Superior temporal gyrus (tissue), 1 donor: ENCODE measurements around the gene ADAP1.

Experiments
- DNase-seq: peaks from one replicate; pipeline ENCODE4 v3.0.0-alpha.2; 2016; ENCODE audit errors: extremely low spot score

Gene ADAP1

DNA sequence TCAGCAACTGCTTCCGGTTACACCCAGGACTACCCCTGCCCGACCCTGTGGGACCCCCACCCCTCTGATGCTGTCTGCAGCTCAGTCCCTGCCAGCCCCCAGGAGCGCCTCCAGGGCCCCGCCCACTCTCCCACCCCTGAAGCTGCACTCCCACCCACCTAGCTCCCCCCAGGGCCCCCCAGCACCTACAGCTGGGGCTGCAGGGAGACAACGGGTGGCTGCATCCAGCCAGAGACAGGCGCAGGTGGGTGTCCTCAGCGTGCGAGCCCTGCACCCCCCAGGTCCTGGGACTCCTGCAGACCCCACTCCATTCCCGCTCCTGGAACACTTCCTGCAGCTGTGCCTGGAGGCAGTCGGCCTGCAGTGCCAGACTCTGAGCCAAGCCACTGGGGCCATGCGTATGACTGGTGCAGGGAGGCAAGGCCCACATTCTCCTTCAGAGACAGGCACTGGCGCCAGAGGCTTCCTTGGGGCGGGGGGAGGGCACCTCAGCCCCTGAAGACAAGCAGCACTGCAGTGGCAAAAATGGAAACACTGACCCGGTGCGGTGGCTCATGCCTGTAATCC is 34.6 kb upstream of the ADAP1 start:
- DNase-seq, result no peak

DNA sequence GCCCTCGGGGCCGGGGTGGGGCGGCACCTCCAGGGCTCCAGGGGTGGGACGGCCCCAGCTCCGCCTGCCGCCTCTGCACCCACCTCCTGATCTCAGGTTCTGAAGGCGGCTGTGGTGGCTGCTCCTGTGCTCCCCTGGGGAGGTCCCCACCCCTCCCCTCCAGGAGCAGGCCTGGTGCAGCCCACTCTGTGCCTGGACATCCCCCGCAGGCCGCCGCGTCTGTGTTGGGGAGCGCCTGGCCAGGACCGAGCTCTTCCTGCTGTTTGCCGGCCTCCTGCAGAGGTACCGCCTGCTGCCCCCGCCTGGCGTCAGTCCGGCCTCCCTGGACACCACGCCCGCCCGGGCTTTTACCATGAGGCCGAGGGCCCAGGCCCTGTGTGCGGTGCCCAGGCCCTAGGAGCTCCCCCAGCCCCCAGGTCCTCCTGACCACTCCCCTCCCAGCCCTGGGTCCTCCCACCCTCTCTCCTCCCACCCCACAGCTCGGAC is 34.0 kb upstream of the ADAP1 start:
- no peak for DNase-seq

- no peak for DNase-seq
Observed at GRCh38 chr7:987909-988308, 33.4 kb upstream of the ADAP1 start.

DNA sequence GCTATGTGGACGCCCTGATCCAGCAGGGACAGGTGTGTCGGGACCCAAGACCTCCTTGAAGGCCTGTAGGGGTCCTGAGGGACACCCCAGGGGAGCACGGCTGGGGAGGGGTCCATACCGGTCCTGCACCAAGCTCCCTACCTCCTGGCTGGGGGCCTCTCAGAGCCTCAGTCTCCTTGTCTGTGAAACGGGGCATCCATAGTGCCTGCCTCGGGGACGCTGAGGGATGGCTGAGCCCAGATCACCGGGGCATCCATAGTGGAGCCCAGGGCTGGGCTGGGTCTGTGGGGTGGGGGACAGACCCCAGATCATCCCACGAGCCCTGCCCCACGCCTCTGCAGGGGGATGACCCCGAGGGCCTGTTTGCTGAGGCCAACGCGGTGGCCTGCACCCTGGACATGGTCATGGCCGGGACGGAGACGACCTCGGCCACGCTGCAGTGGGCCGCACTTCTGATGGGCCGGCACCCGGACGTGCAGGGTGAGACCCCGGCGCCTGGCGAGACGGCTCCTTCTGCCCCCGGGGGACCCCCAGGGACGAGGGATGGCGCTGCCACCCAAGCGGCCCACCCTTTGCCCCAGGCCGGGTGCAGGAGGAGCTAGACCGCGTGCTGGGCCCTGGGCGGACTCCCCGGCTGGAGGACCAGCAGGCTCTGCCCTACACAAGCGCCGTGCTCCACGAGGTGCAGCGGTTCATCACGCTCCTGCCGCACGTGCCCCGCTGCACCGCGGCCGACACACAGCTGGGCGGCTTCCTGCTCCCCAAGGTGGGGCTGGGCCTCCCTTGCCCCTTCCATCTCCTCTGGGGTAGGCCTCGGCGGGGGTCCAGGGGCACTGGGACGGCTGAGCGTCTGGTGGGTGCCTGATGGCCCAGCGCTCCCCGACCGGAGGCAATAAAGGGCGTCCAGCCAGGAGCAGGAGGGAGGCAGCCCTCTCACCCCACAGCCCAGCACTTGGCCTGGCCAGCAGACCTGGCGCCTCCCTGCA is 32.6 kb upstream of the ADAP1 start:
- DNase-seq, result no peak

DNA sequence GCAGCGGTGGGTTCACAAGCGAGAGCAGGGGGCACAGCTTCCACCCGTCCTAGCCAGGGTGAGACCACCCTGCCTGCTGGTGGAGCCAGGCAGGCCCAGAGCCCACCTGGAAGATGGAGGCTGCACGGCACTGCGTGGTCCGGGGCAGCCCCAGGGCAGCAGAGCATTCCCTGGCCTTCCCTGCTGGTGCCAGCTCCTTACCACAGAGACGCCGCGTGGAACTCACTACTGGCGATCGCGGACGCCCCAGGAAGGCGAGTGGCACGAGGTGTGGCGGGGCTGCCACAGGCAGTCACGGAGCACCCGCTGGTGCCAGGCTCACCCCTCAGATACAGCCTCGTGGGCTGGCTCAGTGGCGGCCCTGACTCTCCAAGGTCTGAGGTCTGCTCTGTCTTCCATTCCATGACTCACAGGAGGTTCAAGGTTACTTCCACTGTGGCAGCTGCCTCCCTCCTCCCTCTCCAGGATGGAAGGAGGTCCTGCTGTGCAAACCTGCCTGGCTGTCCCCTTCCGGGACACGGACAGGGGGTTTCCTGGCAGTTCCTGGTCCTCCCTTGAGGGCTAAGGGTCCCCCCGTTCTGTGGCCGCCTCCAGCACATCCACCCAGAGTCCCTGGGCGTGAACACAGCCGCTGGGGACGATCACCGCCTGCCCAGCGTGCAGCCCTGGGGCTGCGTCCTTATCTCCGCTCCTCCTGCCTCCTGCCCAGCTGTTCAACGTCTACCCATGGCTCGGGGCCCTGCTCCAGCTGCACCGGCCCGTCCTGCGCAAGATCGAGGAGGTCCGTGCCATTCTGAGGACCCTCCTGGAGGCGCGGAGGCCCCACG is 31.6 kb upstream of the ADAP1 start:
- DNase-seq, result no peak

DNA sequence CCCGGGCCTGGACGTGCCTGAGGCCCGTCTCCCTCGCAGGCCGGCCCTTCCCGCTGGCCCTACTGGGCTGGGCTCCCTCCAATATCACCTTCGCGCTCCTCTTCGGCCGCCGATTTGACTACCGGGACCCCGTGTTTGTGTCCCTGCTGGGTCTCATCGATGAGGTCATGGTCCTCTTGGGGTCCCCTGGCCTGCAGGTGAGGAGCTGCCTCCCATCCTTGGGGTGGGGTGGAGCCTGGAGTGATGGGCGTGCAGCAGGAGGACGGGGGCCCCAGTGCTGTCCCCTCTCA is 30.6 kb upstream of the ADAP1 start:
- DNase-seq, result no peak

DNA sequence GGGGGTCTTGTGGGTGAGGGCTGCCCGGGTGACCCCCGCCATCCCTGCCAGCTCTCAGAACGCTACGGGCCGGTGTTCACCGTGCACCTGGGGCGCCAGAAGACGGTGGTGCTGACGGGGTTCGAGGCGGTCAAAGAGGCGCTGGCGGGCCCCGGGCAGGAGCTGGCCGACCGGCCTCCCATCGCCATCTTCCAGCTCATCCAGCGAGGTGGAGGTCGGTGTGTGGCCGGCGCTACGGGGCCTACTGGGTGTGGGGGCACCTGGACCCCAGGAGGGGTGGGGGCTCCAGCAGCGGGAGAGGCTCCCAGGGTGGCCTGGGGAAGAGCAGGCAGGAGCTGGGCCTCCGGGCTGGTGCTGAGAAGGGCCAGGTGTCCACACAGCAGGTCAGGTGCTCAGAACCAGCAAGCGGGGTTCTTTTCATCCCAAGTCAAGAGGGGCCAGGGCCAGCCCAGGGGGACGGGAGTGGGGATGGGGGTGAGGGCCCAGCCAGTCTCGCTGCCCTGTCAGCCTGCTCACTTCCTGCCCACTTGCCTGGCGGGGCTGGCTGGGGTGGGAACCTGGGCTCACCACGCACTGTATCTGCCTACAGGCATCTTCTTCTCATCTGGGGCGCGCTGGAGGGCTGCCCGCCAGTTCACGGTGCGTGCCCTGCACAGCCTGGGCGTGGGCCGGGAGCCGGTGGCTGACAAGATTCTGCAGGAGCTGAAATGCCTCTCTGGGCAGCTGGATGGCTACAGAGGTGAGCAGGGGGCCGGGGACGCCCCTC is 30.1 kb upstream of the ADAP1 start:
- no peak for DNase-seq

DNA sequence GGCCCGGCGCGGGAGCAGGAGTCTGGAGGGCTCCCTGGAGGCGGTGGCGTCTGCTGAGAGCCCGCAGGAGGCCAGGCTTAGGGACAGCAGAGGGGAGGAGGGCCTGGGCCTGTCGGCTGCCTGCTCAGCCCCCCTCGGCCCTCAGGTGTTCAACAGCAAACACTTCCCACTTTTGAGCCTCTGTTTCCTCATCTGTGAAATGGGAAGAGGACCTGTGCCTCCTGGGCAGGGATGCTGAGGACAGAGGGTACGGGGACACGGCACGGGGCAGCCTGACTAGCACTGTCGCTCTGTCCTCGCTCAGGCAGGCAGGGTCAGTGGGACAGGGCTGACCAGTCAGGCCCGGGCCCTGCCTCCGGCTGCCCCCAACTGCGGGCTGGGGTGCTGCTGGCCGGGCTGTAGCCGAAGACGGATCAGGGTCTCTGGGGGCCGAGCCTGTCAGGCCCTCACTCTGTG is 29.2 kb upstream of the ADAP1 start:
- no peak for DNase-seq

DNA sequence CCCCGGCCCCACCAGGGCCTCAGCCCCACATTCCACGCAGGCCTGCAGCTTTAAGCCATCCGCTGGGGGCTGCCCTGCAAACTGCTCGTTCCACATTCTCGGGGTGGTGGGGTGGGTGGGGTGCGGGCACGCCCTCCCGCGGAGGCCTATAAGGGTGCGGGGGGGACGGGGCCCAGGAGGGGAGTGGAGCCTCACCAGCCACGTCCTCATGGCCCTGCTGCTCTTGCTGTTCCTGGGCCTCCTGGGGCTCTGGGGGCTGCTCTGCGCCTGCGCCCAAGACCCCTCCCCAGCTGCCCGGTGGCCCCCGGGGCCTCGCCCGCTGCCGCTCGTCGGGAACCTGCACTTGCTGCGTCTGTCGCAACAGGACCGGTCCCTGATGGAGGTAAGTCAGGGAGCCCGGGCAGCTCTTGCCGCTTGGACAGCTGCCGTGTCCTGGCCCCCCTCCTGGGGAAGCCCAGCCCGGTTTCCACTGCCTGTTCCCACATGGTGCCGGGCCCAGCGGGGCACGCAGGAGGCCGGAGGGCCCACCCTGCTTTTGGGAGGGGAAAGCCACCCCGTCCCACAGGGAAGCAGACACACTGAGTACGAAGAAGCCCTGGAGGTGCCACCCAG is 28.6 kb upstream of the ADAP1 start, which contains the start of gene CYP2W1:
Gene CYP2W1, plus strand, starts transcription at position 178 of the 612 bp plus-strand sequence. Its CDS starts 31 bp downstream, at position 209.
- no peak for DNase-seq

GRCh38 chr7:982511-983003 is 28.1 kb upstream of the ADAP1 start:
- DNase-seq, result no peak

GRCh38 chr7:981793-982510 is 27.5 kb upstream of the ADAP1 start:
- DNase-seq, result no peak

GRCh38 chr7:979886-980571 is 25.5 kb upstream of the ADAP1 start:
- no peak for DNase-seq

DNA sequence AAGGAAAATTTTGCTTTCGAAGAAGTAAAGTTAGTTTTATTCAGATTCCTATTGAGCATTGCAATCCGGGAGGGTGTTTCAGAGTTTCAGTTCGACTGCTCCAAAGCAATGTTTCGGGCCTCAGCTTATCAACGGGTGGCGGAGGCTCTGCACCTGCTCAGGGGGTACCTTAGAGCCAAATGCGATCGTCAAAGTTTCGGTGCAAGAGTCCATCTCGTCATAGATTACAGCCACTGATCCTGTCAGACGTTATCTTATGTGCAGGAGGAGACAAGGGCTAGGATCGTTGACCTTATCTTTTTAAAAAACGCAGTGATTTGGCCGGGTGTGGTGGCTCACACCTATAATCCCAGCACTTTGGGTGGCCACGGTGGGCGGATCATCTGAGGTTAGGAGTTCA is 24.7 kb upstream of the ADAP1 start:
- no peak for DNase-seq

- no peak for DNase-seq
Observed at GRCh38 chr7:978416-979091, 24.1 kb upstream of the ADAP1 start.

DNA sequence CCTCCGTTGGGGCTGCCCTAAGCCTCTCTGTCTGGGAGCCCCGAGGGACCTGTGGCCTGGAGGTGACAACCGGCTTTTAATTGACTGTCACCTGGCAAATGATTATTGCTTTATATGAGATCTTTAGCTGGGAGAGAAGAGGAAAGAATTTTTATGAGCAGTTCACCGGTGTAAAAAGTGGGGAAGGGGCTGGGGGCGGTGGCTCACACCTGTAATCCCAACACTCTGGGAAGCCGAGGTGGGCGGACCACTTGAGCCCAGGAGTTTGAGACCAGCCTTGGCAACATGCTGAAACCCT is 23.5 kb upstream of the ADAP1 start:
- DNase-seq, result no peak

DNA sequence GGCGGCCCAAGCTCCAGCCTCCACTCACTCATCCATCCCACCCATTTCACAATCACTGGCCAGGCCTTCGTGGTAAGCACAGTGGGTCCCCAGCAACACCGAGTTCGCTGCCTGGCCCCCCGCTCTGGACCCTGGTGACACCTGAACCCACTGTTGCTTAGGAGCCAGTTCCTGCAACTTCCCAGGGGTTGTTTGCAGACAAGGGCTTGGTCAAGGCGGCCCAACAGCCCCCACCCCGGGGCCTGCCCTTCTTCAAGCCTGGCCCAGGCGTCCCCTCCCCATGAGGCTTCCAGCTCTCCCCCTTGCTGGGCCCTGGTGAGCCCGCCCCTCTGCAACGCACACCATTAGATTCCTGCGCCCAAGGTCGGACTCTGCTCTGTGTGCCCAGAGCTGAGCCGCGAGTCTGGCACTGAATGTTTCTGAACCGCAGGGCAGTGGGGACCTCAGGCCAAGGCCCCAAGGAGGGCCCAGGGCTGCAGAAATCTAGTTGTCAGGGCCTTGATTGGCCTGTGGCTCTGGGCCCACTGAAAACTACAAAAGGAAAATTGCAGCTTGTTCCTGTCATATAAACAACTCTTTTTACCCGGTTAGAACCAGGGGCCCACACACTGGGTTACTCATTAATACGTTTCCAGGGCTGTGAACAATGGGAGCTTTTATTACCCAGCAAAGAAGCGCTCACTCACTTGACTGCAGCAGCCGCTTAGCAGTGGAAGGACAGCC is 23.0 kb upstream of the ADAP1 start:
- DNase-seq, result peak; percentile 94

- no peak for DNase-seq
Observed at GRCh38 chr7:976901-977325, 22.4 kb upstream of the ADAP1 start.

DNA sequence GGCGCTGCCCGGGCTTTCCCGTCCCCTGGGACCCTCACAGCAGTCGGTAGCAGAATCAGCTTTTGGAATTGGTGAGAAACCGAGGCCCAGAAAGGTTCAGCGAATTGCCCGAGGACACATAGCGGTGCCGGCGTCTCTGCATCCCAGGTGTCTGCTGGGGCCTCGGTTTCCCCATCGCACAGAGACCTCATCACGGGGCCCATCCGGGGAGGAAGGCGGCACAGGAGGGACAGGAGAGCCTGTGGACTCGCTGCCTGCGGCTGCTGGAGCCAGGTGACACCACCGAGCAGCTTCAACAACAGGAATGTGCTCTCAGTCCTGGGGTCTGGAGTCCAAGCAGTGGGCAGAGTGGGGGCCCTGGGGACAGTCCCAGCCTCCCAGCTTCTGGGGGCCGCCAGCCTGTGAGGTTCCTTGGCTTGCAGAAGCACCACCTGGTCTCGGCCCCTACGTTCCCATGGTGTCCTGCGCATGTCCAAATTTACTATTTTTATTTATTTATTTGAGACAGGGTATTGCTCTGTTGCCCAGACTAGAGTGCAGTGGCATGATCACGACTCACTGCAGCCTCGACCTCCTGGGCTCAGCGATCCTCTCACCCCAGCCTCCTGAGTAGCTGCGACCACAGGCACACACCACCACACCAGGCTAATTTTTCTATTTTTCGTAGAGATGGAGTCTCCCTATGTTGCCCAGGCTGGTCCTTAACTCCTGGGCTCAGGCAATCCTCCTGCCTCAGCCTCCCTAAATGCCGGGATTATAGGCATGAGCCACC is 21.4 kb upstream of the ADAP1 start:
- DNase-seq, result no peak
